GM19452 (cell line): ENCODE results near the gene CTR9.
A peak's percentile ranks its signal among the peaks of the same experiment; 100 is the strongest.

Experiments used
- ATAC-seq: cut with Tn5 transposase; IDR thresholded peaks from one replicate; pipeline ENCODE4 v1.9.1; 2021; ENCODE audit not compliant: unreplicated experiment

CTR9 gene

GRCh38 chr11:10742460-10743208, 8.4 kb upstream of the CTR9 start:
- no peak for ATAC-seq

GRCh38 chr11:10743354-10744000, 7.6 kb upstream of the CTR9 start:
- no peak for ATAC-seq

- ATAC-seq = no peak
Measured at GRCh38 chr11:10744206-10744605, 6.8 kb upstream of the CTR9 start.

GRCh38 chr11:10746871-10747270, 4.2 kb upstream of the CTR9 start:
- no peak for ATAC-seq

GRCh38 chr11:10747733-10748132, 3.3 kb upstream of the CTR9 start:
- no peak for ATAC-seq

GRCh38 chr11:10749476-10749875, 1.6 kb upstream of the CTR9 start:
- ATAC-seq = no peak

- ATAC-seq = no peak
Measured at GRCh38 chr11:10751581-10751940, 515 bp downstream of the CTR9 start.

- ATAC-seq = no peak
Measured at GRCh38 chr11:10752061-10752460, 1.0 kb downstream of the CTR9 start.

GRCh38 chr11:10752486-10752885, 1.4 kb downstream of the CTR9 start:
- no peak for ATAC-seq

- no peak for ATAC-seq
Measured at GRCh38 chr11:10758957-10759356, 7.9 kb downstream of the CTR9 start.

GRCh38 chr11:10761085-10761698, 10.1 kb downstream of the CTR9 start:
- ATAC-seq = no peak

GRCh38 chr11:10762185-10762584, 11.1 kb downstream of the CTR9 start:
- ATAC-seq = peak; percentile 66

- ATAC-seq = peak; percentile 80
Measured at GRCh38 chr11:10762913-10763421, 11.9 kb downstream of the CTR9 start.

- ATAC-seq = no peak
Measured at GRCh38 chr11:10763766-10764165, 12.7 kb downstream of the CTR9 start.

- ATAC-seq = no peak
Measured at GRCh38 chr11:10764412-10764811, 13.4 kb downstream of the CTR9 start.

GRCh38 chr11:10770626-10771254, 19.7 kb downstream of the CTR9 start:
- ATAC-seq = no peak

- ATAC-seq = no peak
Measured at GRCh38 chr11:10771457-10771856, 20.4 kb downstream of the CTR9 start.

GRCh38 chr11:10774811-10775210, 23.8 kb downstream of the CTR9 start:
- no peak for ATAC-seq

GRCh38 chr11:10777393-10777793, 26.3 kb downstream of the CTR9 start:
- no peak for ATAC-seq

GRCh38 chr11:10777806-10778205, 26.8 kb downstream of the CTR9 start:
- no peak for ATAC-seq

- no peak for ATAC-seq
Measured at GRCh38 chr11:10778217-10778970, 27.3 kb downstream of the CTR9 start.
